ENCODE results near the gene CEMIP2.

DNA sequence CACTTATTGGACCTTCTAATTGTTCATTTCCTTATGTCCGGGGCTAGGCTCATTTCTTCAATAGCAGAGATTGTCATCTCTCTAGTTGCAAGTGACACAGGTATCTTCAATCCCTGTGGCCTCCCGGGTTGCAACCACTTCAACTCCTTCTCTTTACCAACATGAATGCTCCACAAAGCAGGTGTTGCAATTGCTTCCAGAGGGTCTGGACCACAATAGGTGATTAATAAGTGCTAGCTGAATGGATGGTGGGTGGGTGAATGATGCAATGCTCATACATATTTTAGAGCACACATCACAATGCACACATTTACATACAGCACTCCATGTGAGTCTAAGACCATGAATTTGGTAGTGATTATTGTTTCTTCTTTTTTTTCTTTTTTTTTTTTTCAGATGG, 2.6 kb downstream of the CEMIP2 start:
- TF ChIP-seq, protein P1, sequence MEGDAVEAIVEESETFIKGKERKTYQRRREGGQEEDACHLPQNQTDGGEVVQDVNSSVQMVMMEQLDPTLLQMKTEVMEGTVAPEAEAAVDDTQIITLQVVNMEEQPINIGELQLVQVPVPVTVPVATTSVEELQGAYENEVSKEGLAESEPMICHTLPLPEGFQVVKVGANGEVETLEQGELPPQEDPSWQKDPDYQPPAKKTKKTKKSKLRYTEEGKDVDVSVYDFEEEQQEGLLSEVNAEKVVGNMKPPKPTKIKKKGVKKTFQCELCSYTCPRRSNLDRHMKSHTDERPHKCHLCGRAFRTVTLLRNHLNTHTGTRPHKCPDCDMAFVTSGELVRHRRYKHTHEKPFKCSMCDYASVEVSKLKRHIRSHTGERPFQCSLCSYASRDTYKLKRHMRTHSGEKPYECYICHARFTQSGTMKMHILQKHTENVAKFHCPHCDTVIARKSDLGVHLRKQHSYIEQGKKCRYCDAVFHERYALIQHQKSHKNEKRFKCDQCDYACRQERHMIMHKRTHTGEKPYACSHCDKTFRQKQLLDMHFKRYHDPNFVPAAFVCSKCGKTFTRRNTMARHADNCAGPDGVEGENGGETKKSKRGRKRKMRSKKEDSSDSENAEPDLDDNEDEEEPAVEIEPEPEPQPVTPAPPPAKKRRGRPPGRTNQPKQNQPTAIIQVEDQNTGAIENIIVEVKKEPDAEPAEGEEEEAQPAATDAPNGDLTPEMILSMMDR (IDR thresholded peaks at IDR 0.05): no peak
- no peak for TF ChIP-seq POLR2A (IDR thresholded peaks at IDR 0.05)

Data from uterus (tissue), 2 donors.